A549 (cell line): ENCODE measurements around the gene GRK3. TPM values are rescaled to one million over a fixed set of nuclear protein-coding genes. Genes with fewer than 3 reads are reported as not detected.

Experiments
- ATAC-seq, 2 experiments: fragments of 200-7000 bp in 1 of 2; fragments of >200 bp in 1 of 2; cut with Nextera tagmentation in 1 of 2; cut with Tn5 transposase in 1 of 2; 3 replicates each; pipeline versions ENCODE4 v1.8.0 to v1.9.1; 2018 to 2020; ENCODE audit warnings: mild to moderate bottlenecking in 1 of 2, moderate library complexity in 1 of 2
- CTCF ChIA-PET: fragments of 300-600 bp; sonication (Branson Sonifier 250); formaldehyde crosslinking; extraction: SDS; loops from one replicate; lab custom pipeline; 2021; ENCODE audit warnings: antibody characterized with exemption, inconsistent platforms; lab: Yijun Ruan, JAX
- POLR2A ChIA-PET: fragments of 350-600 bp; formaldehyde crosslinking; extraction: SDS; loops from one replicate; lab custom pipeline; 2021; ENCODE audit warnings: antibody characterized with exemption, inconsistent platforms; lab: Yijun Ruan, JAX
- DNase-seq, 2 experiments: peaks; one replicate each; pipeline versions ENCODE4 v3.0.0 to v3.0.0-alpha.2; 2011 to 2016; ENCODE audit warnings: low read depth in 1 of 2, low spot score in 1 of 2
- FAIRE-seq: peaks from 2 replicates; lab custom pipeline; 2011; peaks lifted over from hg19 to GRCh38; lab: Jason Lieb, UNC
- H3K27ac ChIP-seq, 2 experiments: fragments of >200 bp; sonication (Bioruptor Twin); formaldehyde crosslinking; 3 replicates each; pipeline ENCODE4 v1.5.1; 2016 to 2017
- H3K4me1 ChIP-seq: fragments of >200 bp; sonication (Bioruptor Twin); formaldehyde crosslinking; 3 replicates; pipeline ENCODE4 v1.6.1; 2016
- H3K4me2 ChIP-seq: fragments of >200 bp; sonication (Bioruptor Twin); formaldehyde crosslinking; 3 replicates; pipeline ENCODE4 v1.6.1; 2016
- H3K4me3 ChIP-seq: fragments of >200 bp; sonication (Bioruptor Twin); formaldehyde crosslinking; 3 replicates; pipeline ENCODE4 v1.5.1; 2016
- H3K9me3 ChIP-seq: fragments of >200 bp; sonication (Bioruptor Twin); formaldehyde crosslinking; 3 replicates; pipeline ENCODE4 v1.6.1; 2016
- CBX8 ChIP-seq: fragments of 200-600 bp; sonication (generic); IDR thresholded peaks from 2 replicates; pipeline ENCODE4 v1.6.1; 2016
- EP300 ChIP-seq, 2 experiments: fragments of >200 bp; sonication (Bioruptor Twin); formaldehyde crosslinking; IDR thresholded peaks; 2 replicates in 1 of 2; 3 replicates in 1 of 2; pipeline ENCODE4 v1.6.1; 2016 to 2017
- FOSL2 ChIP-seq, 2 experiments: fragments of 450-650 bp in 1 of 2; fragments of >200 bp in 1 of 2; sonication (Bioruptor Twin) in 1 of 2; formaldehyde crosslinking; IDR thresholded peaks; 2 replicates each; pipeline versions ENCODE4 v1.5.0 to v1.6.1; 2016 to 2020; ENCODE audit warnings: mild to moderate bottlenecking in 1 of 2, moderate library complexity in 1 of 2
- FOXS1 ChIP-seq: fragments of 250-450 bp; sonication (Bioruptor Pico); IDR thresholded peaks from 2 replicates; pipeline ENCODE4 v1.5.0; 2020; ENCODE audit warnings: mild to moderate bottlenecking, moderate library complexity
- GATA3 ChIP-seq: IDR thresholded peaks from 2 replicates; pipeline ENCODE4 v1.6.1; 2012; ENCODE audit warnings: borderline replicate concordance
- HEYL ChIP-seq: fragments of 250-450 bp; sonication (Bioruptor Pico); IDR thresholded peaks from 2 replicates; pipeline ENCODE4 v1.8.0; 2021; ENCODE audit warnings: mild to moderate bottlenecking, moderate library complexity
- HMGXB4 ChIP-seq: fragments of 250-450 bp; sonication (Bioruptor Pico); IDR thresholded peaks from 2 replicates; pipeline ENCODE4 v1.5.0; 2021; ENCODE audit warnings: mild to moderate bottlenecking, moderate library complexity, borderline replicate concordance
- HOXA7 ChIP-seq: fragments of 250-450 bp; sonication (Bioruptor Pico); IDR thresholded peaks from 2 replicates; pipeline ENCODE4 v1.5.0; 2020; ENCODE audit warnings: mild to moderate bottlenecking, moderate library complexity
- HOXB5 ChIP-seq: fragments of 250-450 bp; sonication (Bioruptor Pico); IDR thresholded peaks from 2 replicates; pipeline ENCODE4 v1.5.0; 2020; ENCODE audit warnings: mild to moderate bottlenecking, moderate library complexity
- KDM5A ChIP-seq: fragments of 200-600 bp; sonication (generic); IDR thresholded peaks from 2 replicates; pipeline ENCODE4 v1.6.1; 2016; ENCODE audit warnings: antibody characterized with exemption, mild to moderate bottlenecking
- PBX3 ChIP-seq: IDR thresholded peaks from 2 replicates; pipeline ENCODE4 v1.6.1; 2012
- PHF8 ChIP-seq: fragments of 200-600 bp; sonication (generic); IDR thresholded peaks from 2 replicates; pipeline ENCODE4 v1.6.1; 2016; ENCODE audit warnings: low read depth, mild to moderate bottlenecking, antibody characterized with exemption, moderate library complexity, borderline replicate concordance
- POLR2A ChIP-seq: IDR thresholded peaks from 2 replicates; pipeline ENCODE4 v1.6.1; 2012; ENCODE audit warnings: mild to moderate bottlenecking, low read length
- POLR2AphosphoS2 ChIP-seq: conservative IDR thresholded peaks from 2 replicates; pipeline ENCODE4 v1.6.1; 2012; ENCODE audit warnings: low read length, improper control_type of control experiment, inconsistent platforms
- RARB ChIP-seq: fragments of 250-450 bp; sonication (Bioruptor Pico); IDR thresholded peaks from 2 replicates; pipeline ENCODE4 v1.8.0; 2021; ENCODE audit warnings: mild to moderate bottlenecking, moderate library complexity
- RCOR1 ChIP-seq: fragments of 150-350 bp; IDR thresholded peaks from 2 replicates; pipeline ENCODE4 v1.6.1; 2014; ENCODE audit warnings: antibody characterized with exemption, low read length, low read depth
- RNF2 ChIP-seq: fragments of 200-600 bp; sonication (generic); IDR thresholded peaks from 2 replicates; pipeline ENCODE4 v1.6.1; 2016; ENCODE audit warnings: low read depth, mild to moderate bottlenecking, antibody characterized with exemption, moderate library complexity, borderline replicate concordance
- SMC3 ChIP-seq: fragments of >200 bp; sonication (Bioruptor Twin); formaldehyde crosslinking; IDR thresholded peaks from 3 replicates; pipeline ENCODE4 v1.6.1; 2018; ENCODE audit warnings: inconsistent platforms
- TFCP2L1 ChIP-seq: fragments of 250-450 bp; sonication (Bioruptor Pico); IDR thresholded peaks from 2 replicates; pipeline ENCODE4 v1.5.0; 2021; ENCODE audit warnings: mild to moderate bottlenecking
- WGBS: methylation state at CpG from one replicate; pipeline ENCODE4 v1.1.6; 2017; ENCODE audit errors: missing lambda C conversion rate; 5-methylcytosine and 5-hydroxymethylcytosine counted together
- polyA plus RNA-seq, 4 experiments: library from polyadenylated mRNA; depleted of rRNA in 3 of 4; stranded (reverse); fragments of >200 nt; fragmentation: RNase III in 1 of 4; extraction: RNeasy Plus Mini Kit Qiagen cat#74134 plus additional on column Dnase treatment in 1 of 4; gene quantifications; 2 replicates in 3 of 4; 3 replicates in 1 of 4; pipeline ENCODE4 v1.2.3, GENCODE V29; 2011 to 2017
- TF ChIP-seq, protein P1 (sequence below): IDR thresholded peaks from 2 replicates; pipeline ENCODE4 v1.6.1; 2012
- TF ChIP-seq, protein P2 (sequence below): fragments of 450-650 bp; IDR thresholded peaks from 2 replicates; pipeline ENCODE4 v1.6.1; 2014; ENCODE audit warnings: antibody characterized with exemption
- TF ChIP-seq, protein P3 (sequence below): fragments of >200 bp; sonication (Bioruptor Twin); formaldehyde crosslinking; IDR thresholded peaks from 3 replicates; pipeline ENCODE4 v1.5.1; 2016

The GRK3 gene
- polyA plus RNA-seq, 2 of the 4 experiments (the other 2 are of a cell fraction), result 3.9 to 6.5 TPM

DNA sequence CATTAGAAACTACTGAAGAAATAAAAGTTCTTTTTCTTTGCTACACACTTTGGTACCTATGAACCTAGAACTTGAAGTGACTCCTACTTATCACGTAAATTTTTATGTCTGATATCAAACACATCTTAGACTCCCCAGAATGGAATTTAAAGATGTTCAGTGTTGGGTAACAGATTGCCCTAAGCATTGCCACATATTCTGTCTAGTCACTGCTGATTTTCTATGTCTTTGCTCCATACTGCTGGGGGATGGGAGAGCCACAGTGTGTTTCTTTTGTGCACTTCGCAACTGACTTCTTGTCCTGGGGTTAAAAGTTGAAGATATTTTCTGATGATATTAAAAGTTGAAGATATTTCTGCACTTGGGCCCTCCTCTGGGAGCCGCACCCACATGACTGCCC is 158.2 kb downstream of the GRK3 start (continued):
- TF ChIP-seq, protein P1, sequence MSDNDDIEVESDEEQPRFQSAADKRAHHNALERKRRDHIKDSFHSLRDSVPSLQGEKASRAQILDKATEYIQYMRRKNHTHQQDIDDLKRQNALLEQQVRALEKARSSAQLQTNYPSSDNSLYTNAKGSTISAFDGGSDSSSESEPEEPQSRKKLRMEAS, result no peak
- TF ChIP-seq POLR2AphosphoS2, result no peak

DNA sequence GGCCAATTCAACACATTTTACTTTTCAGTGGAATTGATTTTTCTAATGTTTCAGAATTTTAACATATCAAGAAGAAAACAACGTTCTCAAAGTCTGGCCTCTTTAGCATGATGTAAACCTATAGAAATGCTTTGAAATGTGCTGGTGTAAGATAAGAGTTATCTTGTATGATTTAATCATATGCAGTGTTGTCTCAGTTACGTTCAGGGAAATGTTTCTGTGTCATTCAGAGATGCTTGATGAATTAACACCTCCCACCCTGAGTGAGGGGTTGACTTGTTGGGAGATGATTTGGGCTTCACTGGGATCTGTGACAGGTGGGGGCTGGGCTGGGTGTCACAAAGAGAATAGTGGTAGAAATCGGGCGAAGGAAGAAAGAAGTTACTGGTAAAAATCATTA is 161.8 kb downstream of the GRK3 start:
- DNase-seq (no peak), FAIRE-seq (no peak), ATAC-seq (no peak)
- H3K4me2 ChIP-seq, result no peak overlapping the region
- TF ChIP-seq PBX3 (no peak), HMGXB4 (no peak), CBX8 (no peak), HOXA7 (no peak), KDM5A (no peak), FOXS1 (no peak), HEYL (CRISPR knock-in tag) (no peak), HOXB5 (no peak), TFCP2L1 (CRISPR knock-in tag) (no peak), EP300 (IDR thresholded peaks at IDR 0.05) (no peak), RARB (CRISPR knock-in tag) (no peak), SMC3 (no peak), PHF8 (no peak), RCOR1 (no peak), POLR2A (no peak), GATA3 (no peak), FOSL2 (IDR thresholded peaks at IDR 0.05) (no peak), FOSL2 (CRISPR knock-in tag; IDR thresholded peaks at IDR 0.05) (no peak), RNF2 (no peak)
- TF ChIP-seq, protein P2, sequence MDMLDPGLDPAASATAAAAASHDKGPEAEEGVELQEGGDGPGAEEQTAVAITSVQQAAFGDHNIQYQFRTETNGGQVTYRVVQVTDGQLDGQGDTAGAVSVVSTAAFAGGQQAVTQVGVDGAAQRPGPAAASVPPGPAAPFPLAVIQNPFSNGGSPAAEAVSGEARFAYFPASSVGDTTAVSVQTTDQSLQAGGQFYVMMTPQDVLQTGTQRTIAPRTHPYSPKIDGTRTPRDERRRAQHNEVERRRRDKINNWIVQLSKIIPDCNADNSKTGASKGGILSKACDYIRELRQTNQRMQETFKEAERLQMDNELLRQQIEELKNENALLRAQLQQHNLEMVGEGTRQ, result no peak
- TF ChIP-seq, protein P3, sequence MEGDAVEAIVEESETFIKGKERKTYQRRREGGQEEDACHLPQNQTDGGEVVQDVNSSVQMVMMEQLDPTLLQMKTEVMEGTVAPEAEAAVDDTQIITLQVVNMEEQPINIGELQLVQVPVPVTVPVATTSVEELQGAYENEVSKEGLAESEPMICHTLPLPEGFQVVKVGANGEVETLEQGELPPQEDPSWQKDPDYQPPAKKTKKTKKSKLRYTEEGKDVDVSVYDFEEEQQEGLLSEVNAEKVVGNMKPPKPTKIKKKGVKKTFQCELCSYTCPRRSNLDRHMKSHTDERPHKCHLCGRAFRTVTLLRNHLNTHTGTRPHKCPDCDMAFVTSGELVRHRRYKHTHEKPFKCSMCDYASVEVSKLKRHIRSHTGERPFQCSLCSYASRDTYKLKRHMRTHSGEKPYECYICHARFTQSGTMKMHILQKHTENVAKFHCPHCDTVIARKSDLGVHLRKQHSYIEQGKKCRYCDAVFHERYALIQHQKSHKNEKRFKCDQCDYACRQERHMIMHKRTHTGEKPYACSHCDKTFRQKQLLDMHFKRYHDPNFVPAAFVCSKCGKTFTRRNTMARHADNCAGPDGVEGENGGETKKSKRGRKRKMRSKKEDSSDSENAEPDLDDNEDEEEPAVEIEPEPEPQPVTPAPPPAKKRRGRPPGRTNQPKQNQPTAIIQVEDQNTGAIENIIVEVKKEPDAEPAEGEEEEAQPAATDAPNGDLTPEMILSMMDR, result no peak
- H3K4me3 ChIP-seq, result no peak overlapping the region
- H3K4me1 ChIP-seq, result no peaks in the 10 kb centered on the region
- CTCF ChIA-PET, result interaction anchor here (0.7 to 1.4 kb wide), 5 partner anchors 12 to 67 kb away, joined by 3 to 6 read pairs (median 3); no protein-coding TSS in a partner anchor
- POLR2A ChIA-PET, result no interaction called here
- no peak overlapping the region for H3K27ac ChIP-seq
- H3K9me3 ChIP-seq, result no peaks in the 10 kb centered on the region
- WGBS, result 80% methylated on average over 4 of the region's 4 CpGs

DNA sequence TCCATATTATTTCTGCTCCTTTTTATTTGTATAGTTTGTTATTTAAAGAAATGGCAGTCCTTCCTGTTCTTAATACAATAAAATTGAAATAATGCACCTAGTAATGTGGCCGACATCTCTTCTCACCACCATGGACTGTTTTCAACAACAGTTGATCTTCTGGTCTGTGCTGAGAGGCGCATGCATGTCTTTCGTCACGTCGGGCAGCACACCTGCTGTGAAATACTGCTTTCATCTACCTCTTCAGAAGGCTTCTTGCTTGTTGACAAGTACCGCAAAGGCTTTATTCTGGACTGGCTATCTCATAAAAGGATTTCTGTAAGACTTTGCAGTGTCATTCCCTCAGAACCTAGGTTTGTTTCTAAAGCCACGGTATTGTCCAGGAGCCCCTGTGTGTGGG is 163.6 kb downstream of the GRK3 start:
- no peak for ATAC-seq
- Histone ChIP-seq H3K27ac (no peak overlapping the region), H3K4me3 (no peak overlapping the region), H3K4me1 (no peaks in the 10 kb centered on the region), H3K4me2 (no peak overlapping the region), H3K9me3 (no peaks in the 10 kb centered on the region)
- ChIA-PET POLR2A (no interaction called here), CTCF (interaction anchor here (1.3 kb wide), 1 partner anchor 280 kb away, joined by 3 read pairs; no protein-coding TSS in a partner anchor)
- no peak for FAIRE-seq
- WGBS, result 90% methylated on average over 7 of the region's 7 CpGs
- DNase-seq, result no peak
- no peak for TF ChIP-seq TFCP2L1 (CRISPR knock-in tag)
